HepG2 (cell line): ENCODE results near the gene CSNK1D. TPM values are rescaled to one million over a fixed set of nuclear protein-coding genes. Genes with fewer than 3 reads are reported as not detected.
A peak's percentile ranks its signal among the peaks of the same experiment; 100 is the strongest.

Experiments used
- BCLAF1 ChIP-seq: fragments of 450-650 bp; IDR thresholded peaks from 2 replicates; pipeline ENCODE4 v1.6.1; 2017; ENCODE audit warnings: mild to moderate bottlenecking
- EED ChIP-seq: sonication (generic); formaldehyde crosslinking; IDR thresholded peaks from 2 replicates; pipeline ENCODE4 v1.5.0; 2020; ENCODE audit warnings: mild to moderate bottlenecking, missing genetic modification reagents
- FOXO1 ChIP-seq: sonication (generic); formaldehyde crosslinking; IDR thresholded peaks from 2 replicates; pipeline ENCODE4 v1.4.0; 2020; ENCODE audit warnings: missing genetic modification reagents
- GABPB1 ChIP-seq: IDR thresholded peaks from 2 replicates; pipeline ENCODE4 v1.6.1; 2016; ENCODE audit warnings: mild to moderate bottlenecking, missing genetic modification reagents, moderate library complexity, missing compliant biosample characterization
- HNRNPK ChIP-seq: fragments of 200-400 bp; formaldehyde crosslinking; IDR thresholded peaks from 2 replicates; pipeline ENCODE4 v1.6.1; 2018; ENCODE audit warnings: low read length, low read depth, moderate library complexity, mild to moderate bottlenecking; ENCODE audit not compliant: poor library complexity, severe bottlenecking
- SP1 ChIP-seq, 2 experiments: fragments of 450-650 bp in 1 of 2; sonication (generic) in 1 of 2; formaldehyde crosslinking in 1 of 2; IDR thresholded peaks; 2 replicates each; pipeline versions ENCODE4 v1.4.0 to v1.6.1; 2016 to 2020; ENCODE audit warnings: missing genetic modification reagents in 1 of 2
- TRIM22 ChIP-seq: fragments of 450-650 bp; IDR thresholded peaks from 2 replicates; pipeline ENCODE4 v1.6.1; 2017
- U2AF1 ChIP-seq: fragments of 200-400 bp; formaldehyde crosslinking; optimal IDR thresholded peaks from 2 replicates; pipeline ENCODE3; 2017; ENCODE audit warnings: mild to moderate bottlenecking, low read depth, low read length
- ZFYVE20 ChIP-seq: sonication (generic); formaldehyde crosslinking; IDR thresholded peaks from 2 replicates; pipeline ENCODE4 v1.8.0; 2023; ENCODE audit warnings: low read depth, mild to moderate bottlenecking, moderate library complexity, missing genetic modification reagents, borderline replicate concordance
- ZNF780A ChIP-seq: sonication (generic); formaldehyde crosslinking; IDR thresholded peaks from 2 replicates; pipeline ENCODE4 v1.8.0; 2022; ENCODE audit warnings: mild to moderate bottlenecking, missing genetic modification reagents, moderate library complexity
- polyA plus RNA-seq, 8 experiments: library from polyadenylated mRNA; depleted of rRNA in 3 of 8; stranded (reverse) in 7 of 8; unstranded in 1 of 8; fragments of >200 nt; fragmentation: Illumina TruSeq in 4 of 8; extraction: Trizol in 4 of 8; gene quantifications; 2 replicates each; pipeline versions ENCODE4 v1.2.1 to v1.2.3, GENCODE V29; 2011 to 2016; ENCODE audit warnings: low read depth in 4 of 8, missing spikeins in 1 of 8, mixed read lengths in 1 of 8; ENCODE audit not compliant: insufficient read depth in 1 of 8
- total RNA-seq, 5 experiments: library from RNA; depleted of rRNA; stranded (reverse); fragments of >200 nt; fragmentation: Illumina TruSeq; extraction: Trizol; gene quantifications; 2 replicates each; pipeline ENCODE4 v1.2.3, GENCODE V29; 2016; ENCODE audit warnings: low read depth in 1 of 5
- TF ChIP-seq, protein P1 (sequence below): sonication (generic); formaldehyde crosslinking; IDR thresholded peaks from 2 replicates; pipeline ENCODE4 v1.4.0; 2020; ENCODE audit warnings: missing genetic modification reagents, borderline replicate concordance
- TF ChIP-seq, protein P2 (sequence below): sonication (generic); formaldehyde crosslinking; IDR thresholded peaks from 2 replicates; pipeline ENCODE4 v1.9.0; 2021; ENCODE audit warnings: mild to moderate bottlenecking, missing genetic modification reagents

The CSNK1D gene
- total and polyA plus RNA-seq, 2 of the 13 experiments (the other 11 are each of a cell fraction or from before 2014, with no cell fraction given) = 31.5 to 128 TPM

- no peak for TF ChIP-seq BCLAF1
- TF ChIP-seq HNRNPK = peak; percentile 90
- no peak for TF ChIP-seq EED (CRISPR knock-in tag)
- TF ChIP-seq U2AF1 = no peak
- no peak for TF ChIP-seq GABPB1
- TF ChIP-seq SP1 (IDR thresholded peaks at IDR 0.05) = no peak
- no peak for TF ChIP-seq SP1 (CRISPR knock-in tag; IDR thresholded peaks at IDR 0.05)
- TF ChIP-seq, protein P1, sequence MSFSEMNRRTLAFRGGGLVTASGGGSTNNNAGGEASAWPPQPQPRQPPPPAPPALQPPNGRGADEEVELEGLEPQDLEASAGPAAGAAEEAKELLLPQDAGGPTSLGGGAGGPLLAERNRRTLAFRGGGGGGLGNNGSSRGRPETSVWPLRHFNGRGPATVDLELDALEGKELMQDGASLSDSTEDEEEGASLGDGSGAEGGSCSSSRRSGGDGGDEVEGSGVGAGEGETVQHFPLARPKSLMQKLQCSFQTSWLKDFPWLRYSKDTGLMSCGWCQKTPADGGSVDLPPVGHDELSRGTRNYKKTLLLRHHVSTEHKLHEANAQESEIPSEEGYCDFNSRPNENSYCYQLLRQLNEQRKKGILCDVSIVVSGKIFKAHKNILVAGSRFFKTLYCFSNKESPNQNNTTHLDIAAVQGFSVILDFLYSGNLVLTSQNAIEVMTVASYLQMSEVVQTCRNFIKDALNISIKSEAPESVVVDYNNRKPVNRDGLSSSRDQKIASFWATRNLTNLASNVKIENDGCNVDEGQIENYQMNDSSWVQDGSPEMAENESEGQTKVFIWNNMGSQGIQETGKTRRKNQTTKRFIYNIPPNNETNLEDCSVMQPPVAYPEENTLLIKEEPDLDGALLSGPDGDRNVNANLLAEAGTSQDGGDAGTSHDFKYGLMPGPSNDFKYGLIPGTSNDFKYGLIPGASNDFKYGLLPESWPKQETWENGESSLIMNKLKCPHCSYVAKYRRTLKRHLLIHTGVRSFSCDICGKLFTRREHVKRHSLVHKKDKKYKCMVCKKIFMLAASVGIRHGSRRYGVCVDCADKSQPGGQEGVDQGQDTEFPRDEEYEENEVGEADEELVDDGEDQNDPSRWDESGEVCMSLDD (CRISPR knock-in tag) = no peak; the same call in 1 of the 2 replicates
- TF ChIP-seq FOXO1 (CRISPR knock-in tag) = 0 out of 2 replicates have a peak, but pooled peaks have one; percentile 19
- no peak for TF ChIP-seq ZNF780A (CRISPR knock-in tag)
- no peak for TF ChIP-seq ZFYVE20
- TF ChIP-seq TRIM22 = no peak
- TF ChIP-seq, protein P2, sequence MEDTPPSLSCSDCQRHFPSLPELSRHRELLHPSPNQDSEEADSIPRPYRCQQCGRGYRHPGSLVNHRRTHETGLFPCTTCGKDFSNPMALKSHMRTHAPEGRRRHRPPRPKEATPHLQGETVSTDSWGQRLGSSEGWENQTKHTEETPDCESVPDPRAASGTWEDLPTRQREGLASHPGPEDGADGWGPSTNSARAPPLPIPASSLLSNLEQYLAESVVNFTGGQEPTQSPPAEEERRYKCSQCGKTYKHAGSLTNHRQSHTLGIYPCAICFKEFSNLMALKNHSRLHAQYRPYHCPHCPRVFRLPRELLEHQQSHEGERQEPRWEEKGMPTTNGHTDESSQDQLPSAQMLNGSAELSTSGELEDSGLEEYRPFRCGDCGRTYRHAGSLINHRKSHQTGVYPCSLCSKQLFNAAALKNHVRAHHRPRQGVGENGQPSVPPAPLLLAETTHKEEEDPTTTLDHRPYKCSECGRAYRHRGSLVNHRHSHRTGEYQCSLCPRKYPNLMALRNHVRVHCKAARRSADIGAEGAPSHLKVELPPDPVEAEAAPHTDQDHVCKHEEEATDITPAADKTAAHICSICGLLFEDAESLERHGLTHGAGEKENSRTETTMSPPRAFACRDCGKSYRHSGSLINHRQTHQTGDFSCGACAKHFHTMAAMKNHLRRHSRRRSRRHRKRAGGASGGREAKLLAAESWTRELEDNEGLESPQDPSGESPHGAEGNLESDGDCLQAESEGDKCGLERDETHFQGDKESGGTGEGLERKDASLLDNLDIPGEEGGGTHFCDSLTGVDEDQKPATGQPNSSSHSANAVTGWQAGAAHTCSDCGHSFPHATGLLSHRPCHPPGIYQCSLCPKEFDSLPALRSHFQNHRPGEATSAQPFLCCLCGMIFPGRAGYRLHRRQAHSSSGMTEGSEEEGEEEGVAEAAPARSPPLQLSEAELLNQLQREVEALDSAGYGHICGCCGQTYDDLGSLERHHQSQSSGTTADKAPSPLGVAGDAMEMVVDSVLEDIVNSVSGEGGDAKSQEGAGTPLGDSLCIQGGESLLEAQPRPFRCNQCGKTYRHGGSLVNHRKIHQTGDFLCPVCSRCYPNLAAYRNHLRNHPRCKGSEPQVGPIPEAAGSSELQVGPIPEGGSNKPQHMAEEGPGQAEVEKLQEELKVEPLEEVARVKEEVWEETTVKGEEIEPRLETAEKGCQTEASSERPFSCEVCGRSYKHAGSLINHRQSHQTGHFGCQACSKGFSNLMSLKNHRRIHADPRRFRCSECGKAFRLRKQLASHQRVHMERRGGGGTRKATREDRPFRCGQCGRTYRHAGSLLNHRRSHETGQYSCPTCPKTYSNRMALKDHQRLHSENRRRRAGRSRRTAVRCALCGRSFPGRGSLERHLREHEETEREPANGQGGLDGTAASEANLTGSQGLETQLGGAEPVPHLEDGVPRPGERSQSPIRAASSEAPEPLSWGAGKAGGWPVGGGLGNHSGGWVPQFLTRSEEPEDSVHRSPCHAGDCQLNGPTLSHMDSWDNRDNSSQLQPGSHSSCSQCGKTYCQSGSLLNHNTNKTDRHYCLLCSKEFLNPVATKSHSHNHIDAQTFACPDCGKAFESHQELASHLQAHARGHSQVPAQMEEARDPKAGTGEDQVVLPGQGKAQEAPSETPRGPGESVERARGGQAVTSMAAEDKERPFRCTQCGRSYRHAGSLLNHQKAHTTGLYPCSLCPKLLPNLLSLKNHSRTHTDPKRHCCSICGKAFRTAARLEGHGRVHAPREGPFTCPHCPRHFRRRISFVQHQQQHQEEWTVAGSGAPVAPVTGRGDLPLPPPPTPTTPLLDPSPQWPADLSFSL (CRISPR knock-in tag) = no peak
Measured at GRCh38 chr17:82272495-82273326, 789 bp downstream of the CSNK1D start (continued).
